ENCODE results near the gene AP3B1.

Gene AP3B1

GRCh38 chr5:78016863-78017529 lies 277.5 kb downstream of the AP3B1 start:
- no peak overlapping the region for H2BK12ac ChIP-seq (ENCODE audit: low read length)
- H3K4ac ChIP-seq (ENCODE audit: low read depth, low read length) = no peak overlapping the region
- no peak overlapping the region for H2BK120ac ChIP-seq (ENCODE audit: insufficient read depth, low read length, poor library complexity)
- no peaks in the 10 kb centered on the region for H3K27me3 ChIP-seq (ENCODE audit: insufficient read depth, low read length)
- H2AFZ ChIP-seq (ENCODE audit: insufficient read depth, low read length, poor library complexity) = no peak overlapping the region
- no peak overlapping the region for H2AK5ac ChIP-seq (ENCODE audit: low read length)
- H4K12ac ChIP-seq (ENCODE audit: low read depth, low read length) = no peak overlapping the region
- no peak overlapping the region for H3K4me2 ChIP-seq (ENCODE audit: low read length)
- no peak overlapping the region for H3K23ac ChIP-seq (ENCODE audit: low read length)
- no peak overlapping the region for H2BK5ac ChIP-seq (ENCODE audit: low read depth, low read length, poor library complexity)
- H3K36me3 ChIP-seq (ENCODE audit: control insufficient read depth in 1 of 2, insufficient read depth in 2 of 2, low read length in 2 of 2) = no peaks in the 10 kb centered on the region
- DNase-seq = no peak
- no peaks in the 10 kb centered on the region for H3K9me3 ChIP-seq (ENCODE audit: insufficient read depth, low read depth, low read length)
- no peaks in the 10 kb centered on the region for H3K4me1 ChIP-seq (ENCODE audit: control insufficient read depth in 1 of 2, insufficient read depth in 2 of 2, low read length in 2 of 2)
- H3K14ac ChIP-seq (ENCODE audit: low read length) = no peak overlapping the region
- no peak overlapping the region for H3K18ac ChIP-seq (ENCODE audit: low read length)
- H4K8ac ChIP-seq (ENCODE audit: low read depth, low read length) = no peak overlapping the region
- no peak overlapping the region for H3K4me3 ChIP-seq (ENCODE audit: low read depth, low read length)
- WGBS (ENCODE audit: extremely low coverage, insufficient coverage, insufficient read length) = no CpG with 5 or more reads among the region's 3 CpGs
- H3K79me2 ChIP-seq (ENCODE audit: control insufficient read depth, insufficient read depth, low read length, poor library complexity) = no peaks in the 10 kb centered on the region
- no peak overlapping the region for H4K91ac ChIP-seq (ENCODE audit: low read depth, low read length)
- H3K27ac ChIP-seq (ENCODE audit: low read depth, low read length) = no peak overlapping the region
- no peaks in the 10 kb centered on the region for H3K79me1 ChIP-seq (ENCODE audit: low read length)
- H3K9ac ChIP-seq (ENCODE audit: low read length) = no peak overlapping the region

GRCh38 chr5:78009937-78010527 lies 284.5 kb downstream of the AP3B1 start:
- no peaks in the 10 kb centered on the region for H3K36me3 ChIP-seq (ENCODE audit: control insufficient read depth in 1 of 2, insufficient read depth in 2 of 2, low read length in 2 of 2)
- no peak overlapping the region for H3K18ac ChIP-seq (ENCODE audit: low read length)
- no peak overlapping the region for H3K27ac ChIP-seq (ENCODE audit: low read depth, low read length)
- H3K4me1 ChIP-seq (ENCODE audit: control insufficient read depth in 1 of 2, insufficient read depth in 2 of 2, low read length in 2 of 2) = no peaks in the 10 kb centered on the region
- DNase-seq = no peak
- H3K23ac ChIP-seq (ENCODE audit: low read length) = no peak overlapping the region
- no peak overlapping the region for H3K4me2 ChIP-seq (ENCODE audit: low read length)
- H4K8ac ChIP-seq (ENCODE audit: low read depth, low read length) = no peak overlapping the region
- H2BK5ac ChIP-seq (ENCODE audit: low read depth, low read length, poor library complexity) = no peak overlapping the region
- no peaks in the 10 kb centered on the region for H3K79me2 ChIP-seq (ENCODE audit: control insufficient read depth, insufficient read depth, low read length, poor library complexity)
- no peak overlapping the region for H4K12ac ChIP-seq (ENCODE audit: low read depth, low read length)
- no peak overlapping the region for H3K9ac ChIP-seq (ENCODE audit: low read length)
- H2BK12ac ChIP-seq (ENCODE audit: low read length) = no peak overlapping the region
- no CpG with 5 or more reads among the region's 5 CpGs for WGBS (ENCODE audit: extremely low coverage, insufficient coverage, insufficient read length)
- no peak overlapping the region for H2AFZ ChIP-seq (ENCODE audit: insufficient read depth, low read length, poor library complexity)
- H4K91ac ChIP-seq (ENCODE audit: low read depth, low read length) = no peak overlapping the region
- H3K4me3 ChIP-seq (ENCODE audit: low read depth, low read length) = no peak overlapping the region
- H2BK120ac ChIP-seq (ENCODE audit: insufficient read depth, low read length, poor library complexity) = no peak overlapping the region
- H3K14ac ChIP-seq (ENCODE audit: low read length) = no peak overlapping the region
- no peak overlapping the region for H2AK5ac ChIP-seq (ENCODE audit: low read length)
- no peaks in the 10 kb centered on the region for H3K9me3 ChIP-seq (ENCODE audit: insufficient read depth, low read depth, low read length)
- H3K4ac ChIP-seq (ENCODE audit: low read depth, low read length) = no peak overlapping the region
- no peaks in the 10 kb centered on the region for H3K27me3 ChIP-seq (ENCODE audit: insufficient read depth, low read length)
- no peaks in the 10 kb centered on the region for H3K79me1 ChIP-seq (ENCODE audit: low read length)

GRCh38 chr5:78008356-78008967 lies 286.0 kb downstream of the AP3B1 start:
- no peaks in the 10 kb centered on the region for H3K79me1 ChIP-seq (ENCODE audit: low read length)
- no peak overlapping the region for H3K4me2 ChIP-seq (ENCODE audit: low read length)
- no peak overlapping the region for H4K8ac ChIP-seq (ENCODE audit: low read depth, low read length)
- no peaks in the 10 kb centered on the region for H3K9me3 ChIP-seq (ENCODE audit: insufficient read depth, low read depth, low read length)
- DNase-seq = peak; percentile 41 to 72
- no peak overlapping the region for H3K4ac ChIP-seq (ENCODE audit: low read depth, low read length)
- H2AK5ac ChIP-seq (ENCODE audit: low read length) = no peak overlapping the region
- no peak overlapping the region for H3K23ac ChIP-seq (ENCODE audit: low read length)
- no peak overlapping the region for H3K27ac ChIP-seq (ENCODE audit: low read depth, low read length)
- H3K4me1 ChIP-seq (ENCODE audit: control insufficient read depth in 1 of 2, insufficient read depth in 2 of 2, low read length in 2 of 2) = no peaks in the 10 kb centered on the region
- no peak overlapping the region for H3K14ac ChIP-seq (ENCODE audit: low read length)
- H3K36me3 ChIP-seq (ENCODE audit: control insufficient read depth in 1 of 2, insufficient read depth in 2 of 2, low read length in 2 of 2) = no peaks in the 10 kb centered on the region
- no peak overlapping the region for H3K9ac ChIP-seq (ENCODE audit: low read length)
- no peaks in the 10 kb centered on the region for H3K79me2 ChIP-seq (ENCODE audit: control insufficient read depth, insufficient read depth, low read length, poor library complexity)
- H3K4me3 ChIP-seq (ENCODE audit: low read depth, low read length) = no peak overlapping the region
- H4K12ac ChIP-seq (ENCODE audit: low read depth, low read length) = no peak overlapping the region
- H2BK120ac ChIP-seq (ENCODE audit: insufficient read depth, low read length, poor library complexity) = no peak overlapping the region
- H4K91ac ChIP-seq (ENCODE audit: low read depth, low read length) = no peak overlapping the region
- H3K18ac ChIP-seq (ENCODE audit: low read length) = no peak overlapping the region
- no peak overlapping the region for H2AFZ ChIP-seq (ENCODE audit: insufficient read depth, low read length, poor library complexity)
- H2BK12ac ChIP-seq (ENCODE audit: low read length) = no peak overlapping the region
- no CpG with 5 or more reads among the region's 1 CpG for WGBS (ENCODE audit: extremely low coverage, insufficient coverage, insufficient read length)
- H3K27me3 ChIP-seq (ENCODE audit: insufficient read depth, low read length) = no peaks in the 10 kb centered on the region
- no peak overlapping the region for H2BK5ac ChIP-seq (ENCODE audit: low read depth, low read length, poor library complexity)

- Histone ChIP-seq H4K91ac (ENCODE audit: low read depth, low read length) (no peak overlapping the region), H3K9me3 (ENCODE audit: insufficient read depth, low read depth, low read length) (no peaks in the 10 kb centered on the region)
These were observed 287.3 kb downstream of the AP3B1 start for GRCh38 chr5:78007233-78007632.

More at GRCh38 chr5:78007233-78007632, 287.3 kb downstream of the AP3B1 start:
- no CpG with 5 or more reads among the region's 3 CpGs for WGBS (ENCODE audit: extremely low coverage, insufficient coverage, insufficient read length)
- no peak overlapping the region for H2AFZ ChIP-seq (ENCODE audit: insufficient read depth, low read length, poor library complexity)
- H3K23ac ChIP-seq (ENCODE audit: low read length) = no peak overlapping the region
- H3K27me3 ChIP-seq (ENCODE audit: insufficient read depth, low read length) = no peaks in the 10 kb centered on the region
- no peak overlapping the region for H3K4me3 ChIP-seq (ENCODE audit: low read depth, low read length)
- peaks cover 0 to 2% of the 10 kb centered on the region in 2 experiments for H3K36me3 ChIP-seq (ENCODE audit: control insufficient read depth in 1 of 2, insufficient read depth in 2 of 2, low read length in 2 of 2)
- no peak overlapping the region for H3K27ac ChIP-seq (ENCODE audit: low read depth, low read length)
- no peak for DNase-seq
- H3K18ac ChIP-seq (ENCODE audit: low read length) = no peak overlapping the region
- H2AK5ac ChIP-seq (ENCODE audit: low read length) = no peak overlapping the region
- H2BK5ac ChIP-seq (ENCODE audit: low read depth, low read length, poor library complexity) = no peak overlapping the region
- H3K14ac ChIP-seq (ENCODE audit: low read length) = no peak overlapping the region
- H3K4me2 ChIP-seq (ENCODE audit: low read length) = no peak overlapping the region
- no peaks in the 10 kb centered on the region for H3K79me1 ChIP-seq (ENCODE audit: low read length)
- no peak overlapping the region for H3K4ac ChIP-seq (ENCODE audit: low read depth, low read length)
- H4K8ac ChIP-seq (ENCODE audit: low read depth, low read length) = no peak overlapping the region
- no peaks in the 10 kb centered on the region for H3K79me2 ChIP-seq (ENCODE audit: control insufficient read depth, insufficient read depth, low read length, poor library complexity)
- no peak overlapping the region for H2BK120ac ChIP-seq (ENCODE audit: insufficient read depth, low read length, poor library complexity)
- H2BK12ac ChIP-seq (ENCODE audit: low read length) = no peak overlapping the region
- H3K4me1 ChIP-seq (ENCODE audit: control insufficient read depth in 1 of 2, insufficient read depth in 2 of 2, low read length in 2 of 2) = no peaks in the 10 kb centered on the region
- H3K9ac ChIP-seq (ENCODE audit: low read length) = no peak overlapping the region
- H4K12ac ChIP-seq (ENCODE audit: low read depth, low read length) = no peak overlapping the region
